Measurements from ENCODE around the gene ARVCF.
"Not testable (repeated sequence)": the region's sequence is repeated elsewhere in the genome, so short reads cannot be mapped to it uniquely, and the experiment has no call there.

Gene ARVCF

GRCh38 chr22:19931514-19931913 lies 85.1 kb downstream of the ARVCF start:
- no peak for DNase-seq

- DNase-seq: no peak
Observed at GRCh38 chr22:19930551-19931486, 85.8 kb downstream of the ARVCF start.

GRCh38 chr22:19929586-19930550 lies 86.8 kb downstream of the ARVCF start:
- no peak for DNase-seq

- no peak for DNase-seq
Observed at GRCh38 chr22:19928207-19928606, 88.4 kb downstream of the ARVCF start.

GRCh38 chr22:19927696-19928095 lies 88.9 kb downstream of the ARVCF start:
- no peak for DNase-seq

GRCh38 chr22:19926028-19926427 lies 90.6 kb downstream of the ARVCF start:
- not testable (repeated sequence) for DNase-seq

GRCh38 chr22:19923914-19924513 lies 92.6 kb downstream of the ARVCF start:
- no peak for DNase-seq

- no peak for DNase-seq
Observed at GRCh38 chr22:19921544-19922081, 95.0 kb downstream of the ARVCF start.
